Measurements from ENCODE around the gene CTRB2. TPM values are rescaled to one million over a fixed set of nuclear protein-coding genes. Genes with fewer than 3 reads are reported as not detected.
A peak's percentile ranks its signal among the peaks of the same experiment; 100 is the strongest.

Gene CTRB2
- total and polyA plus RNA-seq, 10 donors: 0.58 to 11.8 (median 1.5) TPM; not detected in 1

DNA sequence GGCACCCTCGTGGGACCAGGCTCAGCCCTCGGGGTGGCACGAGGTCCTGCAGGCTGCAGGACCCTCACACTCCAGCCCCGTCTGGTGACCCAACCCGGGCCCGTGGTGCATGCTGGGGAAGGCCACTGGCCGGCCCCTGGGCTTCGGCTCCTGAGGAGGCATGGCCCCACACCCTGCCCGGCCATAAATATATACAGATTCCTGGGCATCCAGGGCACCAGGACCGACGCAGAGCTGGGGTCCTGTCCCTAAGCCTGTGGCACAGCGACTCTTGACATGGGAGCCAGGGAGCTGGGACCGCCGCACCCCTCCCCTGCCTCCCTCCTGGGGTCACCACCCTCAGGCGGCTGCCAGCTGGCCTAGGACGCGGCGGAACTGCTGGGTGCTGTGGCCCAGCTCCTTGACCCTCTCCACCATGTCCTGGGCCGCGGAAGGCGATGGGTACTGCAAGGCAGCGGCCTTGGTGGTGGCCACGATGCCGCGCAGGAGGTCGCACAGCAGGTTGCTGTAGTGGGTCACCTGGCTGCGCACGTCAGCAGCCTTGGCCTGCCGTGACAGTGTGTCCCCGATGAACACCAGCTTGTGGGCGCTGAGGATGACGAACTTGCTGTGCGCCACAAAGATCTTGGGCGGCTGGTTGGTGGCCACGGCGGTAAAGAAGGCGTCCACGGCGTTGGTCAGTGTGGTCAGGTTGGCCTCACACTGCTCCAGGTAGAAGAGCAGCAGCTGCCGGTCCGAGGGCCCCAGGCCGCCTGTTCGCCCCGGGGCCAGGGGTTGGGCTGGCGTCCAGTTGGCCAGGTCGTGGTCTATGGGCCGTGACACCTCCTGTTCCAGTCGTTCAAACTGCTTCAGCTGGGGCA is 22.4 kb upstream of the CTRB2 start:
- Histone ChIP-seq H3K36me3 (peaks cover 0 to 56% (median 24%) of the 10 kb centered on the region in 6 donors), H3K4me3 (no peak overlapping the region), H3K27ac (peak overlapping the region in 4 of 8 donors; percentile 16 to 36 (median 28)), H3K27me3 (replicated peaks in 1 of 7) (peaks cover 0 to 90% (median 0%) of the 10 kb centered on the region in 7 donors), H3K4me1 (peaks cover under 1 to 71% (median 17%) of the 10 kb centered on the region in 6 donors), H3K9me3 (no peaks in the 10 kb centered on the region)
- DNase-seq: peak; percentile 73
- TF ChIP-seq, protein P1, sequence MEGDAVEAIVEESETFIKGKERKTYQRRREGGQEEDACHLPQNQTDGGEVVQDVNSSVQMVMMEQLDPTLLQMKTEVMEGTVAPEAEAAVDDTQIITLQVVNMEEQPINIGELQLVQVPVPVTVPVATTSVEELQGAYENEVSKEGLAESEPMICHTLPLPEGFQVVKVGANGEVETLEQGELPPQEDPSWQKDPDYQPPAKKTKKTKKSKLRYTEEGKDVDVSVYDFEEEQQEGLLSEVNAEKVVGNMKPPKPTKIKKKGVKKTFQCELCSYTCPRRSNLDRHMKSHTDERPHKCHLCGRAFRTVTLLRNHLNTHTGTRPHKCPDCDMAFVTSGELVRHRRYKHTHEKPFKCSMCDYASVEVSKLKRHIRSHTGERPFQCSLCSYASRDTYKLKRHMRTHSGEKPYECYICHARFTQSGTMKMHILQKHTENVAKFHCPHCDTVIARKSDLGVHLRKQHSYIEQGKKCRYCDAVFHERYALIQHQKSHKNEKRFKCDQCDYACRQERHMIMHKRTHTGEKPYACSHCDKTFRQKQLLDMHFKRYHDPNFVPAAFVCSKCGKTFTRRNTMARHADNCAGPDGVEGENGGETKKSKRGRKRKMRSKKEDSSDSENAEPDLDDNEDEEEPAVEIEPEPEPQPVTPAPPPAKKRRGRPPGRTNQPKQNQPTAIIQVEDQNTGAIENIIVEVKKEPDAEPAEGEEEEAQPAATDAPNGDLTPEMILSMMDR (IDR thresholded peaks at IDR 0.05 in 8 of 11, conservative IDR thresholded peaks at IDR 0.05 in 3 of 11): no peak
- TF ChIP-seq POLR2AphosphoS5 (IDR thresholded peaks at IDR 0.05): peak in 2 of 3 donors; percentile 26 to 47
- intact Hi-C loops (cut with DNase I; ENCODE audit: low total_unique reads): loop anchor here (5.0 kb wide), 1 partner anchor 153 kb away; no protein-coding TSS in a partner anchor
- WGBS, 5 donors: 86 to 94% (median 91%) methylated on average over 28 to 48 of the region's 48 CpGs

DNA sequence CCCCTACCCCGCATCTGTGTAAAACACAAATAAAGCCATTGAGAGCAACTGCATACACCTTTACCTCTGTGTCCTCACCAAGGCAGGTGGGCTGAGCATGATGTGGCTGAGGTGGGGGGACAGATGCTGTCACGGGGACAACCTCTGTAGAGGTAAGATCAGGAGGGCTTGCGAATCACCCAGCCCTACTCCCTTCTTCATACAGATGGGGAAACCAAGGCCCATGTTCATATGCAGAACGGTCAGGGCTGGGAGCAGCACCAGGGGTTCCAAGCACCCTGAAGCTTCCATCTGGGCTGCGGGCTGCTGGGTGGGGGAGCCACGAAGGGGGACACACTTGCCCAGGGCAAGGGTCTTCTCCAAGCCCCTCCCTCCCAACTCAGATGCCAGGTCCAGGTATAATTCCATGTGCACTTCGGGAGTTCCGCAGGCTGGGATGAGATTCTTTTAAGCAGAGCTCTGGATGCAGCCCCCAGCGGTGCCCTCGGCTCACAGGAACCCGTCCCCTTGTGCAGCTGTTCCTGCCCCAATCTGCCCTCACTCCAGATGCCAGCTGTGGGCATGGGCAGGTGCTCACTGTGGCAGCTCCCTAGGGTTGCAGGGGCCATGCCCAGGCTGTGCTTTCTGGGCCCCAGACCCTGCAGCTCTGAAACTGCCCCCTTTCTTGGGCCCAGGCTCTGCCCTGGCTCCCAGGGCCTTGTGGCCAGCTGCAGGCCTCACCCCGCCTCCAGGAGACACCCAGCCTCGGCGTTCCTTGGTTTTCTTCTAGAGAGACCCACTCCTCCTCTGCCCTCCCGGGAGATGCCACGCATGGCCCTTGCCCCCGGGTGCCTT is 21.4 kb upstream of the CTRB2 start:
- Histone ChIP-seq H3K27ac (no peak overlapping the region), H3K36me3 (peaks cover 0 to 50% (median 23%) of the 10 kb centered on the region in 6 donors), H3K4me1 (peaks cover 0 to 60% (median 11%) of the 10 kb centered on the region in 6 donors), H3K4me3 (no peak overlapping the region), H3K27me3 (replicated peaks in 1 of 7) (peaks cover 0 to 85% (median 0%) of the 10 kb centered on the region in 7 donors), H3K9me3 (no peaks in the 10 kb centered on the region)
- TF ChIP-seq, protein P1 (IDR thresholded peaks at IDR 0.05 in 8 of 11, conservative IDR thresholded peaks at IDR 0.05 in 3 of 11): no peak
- TF ChIP-seq POLR2AphosphoS5 (IDR thresholded peaks at IDR 0.05) (no peak), POLR2A (IDR thresholded peaks at IDR 0.05) (no peak)
- WGBS, 5 donors: 86 to 94% (median 87%) methylated on average over 12 to 17 of the region's 17 CpGs
- intact Hi-C loops (cut with DNase I; ENCODE audit: low total_unique reads): no loop called here
- DNase-seq: no peak

DNA sequence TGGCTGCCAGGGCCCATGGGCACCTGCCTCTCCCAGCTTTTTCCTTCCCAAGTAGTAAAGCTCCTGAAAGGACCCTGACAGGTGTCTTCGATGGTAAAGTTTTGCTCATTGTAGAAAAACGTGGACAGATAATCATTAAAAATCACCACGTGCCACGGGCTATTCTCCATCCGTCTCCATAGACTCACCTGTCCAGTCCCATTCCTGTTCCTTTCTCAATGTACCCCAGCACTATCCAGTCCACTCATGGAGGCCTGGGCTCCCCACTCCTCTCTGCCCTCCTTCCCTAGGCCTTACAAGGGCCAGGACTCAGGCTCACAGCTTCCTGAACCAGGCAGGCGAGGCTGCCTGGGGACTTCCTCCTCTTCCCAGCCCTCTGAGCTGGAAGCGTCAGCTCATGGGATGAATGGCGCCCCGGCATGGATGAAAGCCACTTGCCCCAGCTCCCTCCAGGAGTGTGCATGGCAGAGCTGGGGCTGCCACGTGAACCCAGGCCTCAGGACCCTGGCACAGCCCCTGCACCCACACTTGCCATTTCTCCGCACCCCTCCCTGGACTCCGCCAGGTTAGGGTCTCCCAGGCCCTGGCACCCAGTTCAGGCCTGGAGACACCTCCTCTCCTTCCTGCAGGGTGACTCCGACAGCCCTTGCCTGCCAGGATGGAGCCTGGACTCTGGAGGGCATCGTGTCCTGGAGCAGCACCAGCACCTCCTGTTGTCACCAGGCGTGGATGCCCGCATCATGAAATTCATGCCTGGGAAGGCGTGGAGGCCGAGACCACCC is 20.6 kb upstream of the CTRB2 start:
- DNase-seq: no peak
- no peak overlapping the region for H3K4me3 ChIP-seq
- H3K4me1 ChIP-seq: peaks cover 0 to 59% (median 10%) of the 10 kb centered on the region in 6 donors
- no peak overlapping the region for H3K27ac ChIP-seq
- intact Hi-C loops (cut with DNase I; ENCODE audit: low total_unique reads): no loop called here
- TF ChIP-seq, protein P1 (IDR thresholded peaks at IDR 0.05 in 8 of 11, conservative IDR thresholded peaks at IDR 0.05 in 3 of 11): no peak
- TF ChIP-seq POLR2AphosphoS5 (IDR thresholded peaks at IDR 0.05) (peak in 2 of 3 donors; percentile 18 to 22), POLR2A (IDR thresholded peaks at IDR 0.05) (no peak)
- peaks cover 0 to 42% (median 17%) of the 10 kb centered on the region in 6 donors for H3K36me3 ChIP-seq
- peaks cover 0 to 77% (median 0%) of the 10 kb centered on the region in 7 donors for H3K27me3 ChIP-seq (replicated peaks in 1 of 7)
- 77 to 91% (median 83%) methylated on average over 10 to 18 of the region's 18 CpGs for WGBS, 5 donors
- no peaks in the 10 kb centered on the region for H3K9me3 ChIP-seq

Measured in spleen (tissue), 11 donors.